ENCODE measurements around the gene DLG2. TPM values are rescaled to one million over a fixed set of nuclear protein-coding genes. Genes with fewer than 3 reads are reported as not detected.

DLG2 gene
- total and polyA plus RNA-seq, 7 donors, result 0.60 to 25.8 (median 9.7) TPM; not detected in 1

DNA sequence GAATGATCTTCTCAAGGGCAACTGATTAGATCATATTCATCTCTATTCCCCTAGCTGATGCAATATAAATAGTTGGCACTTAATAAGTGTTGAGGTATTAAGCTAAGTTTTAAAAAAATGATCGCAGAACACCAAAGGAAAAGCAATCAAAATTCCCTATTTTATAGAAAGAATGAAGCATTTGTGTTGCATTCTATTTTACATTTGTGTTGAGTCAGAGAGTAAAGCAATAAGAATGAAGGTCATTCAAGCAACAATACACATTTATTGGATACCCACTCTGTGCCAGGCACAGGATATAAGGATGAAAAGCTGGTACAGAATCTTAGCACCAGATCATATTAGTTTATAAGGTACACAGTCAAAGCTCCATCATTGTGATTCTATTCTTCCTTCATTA, 1654.6 kb downstream of the DLG2 start:
- intact Hi-C loops (cut with DNase I), result no loop called here
- Histone ChIP-seq H3K4me3 (no peak overlapping the region), H3K27me3 (no peaks in the 10 kb centered on the region), H3K4me1 (no peaks in the 10 kb centered on the region), H3K36me3 (no peaks in the 10 kb centered on the region), H3K9me3 (no peaks in the 10 kb centered on the region), H3K27ac (no peak overlapping the region)
- WGBS, 2 donors, result 80 to 95% methylated on average over 1 of the region's 1 CpG
- TF ChIP-seq POLR2AphosphoS5 (IDR thresholded peaks at IDR 0.05) (no peak), POLR2A (IDR thresholded peaks at IDR 0.05) (no peak), EP300 (IDR thresholded peaks at IDR 0.05) (no peak)
- TF ChIP-seq, protein P1, sequence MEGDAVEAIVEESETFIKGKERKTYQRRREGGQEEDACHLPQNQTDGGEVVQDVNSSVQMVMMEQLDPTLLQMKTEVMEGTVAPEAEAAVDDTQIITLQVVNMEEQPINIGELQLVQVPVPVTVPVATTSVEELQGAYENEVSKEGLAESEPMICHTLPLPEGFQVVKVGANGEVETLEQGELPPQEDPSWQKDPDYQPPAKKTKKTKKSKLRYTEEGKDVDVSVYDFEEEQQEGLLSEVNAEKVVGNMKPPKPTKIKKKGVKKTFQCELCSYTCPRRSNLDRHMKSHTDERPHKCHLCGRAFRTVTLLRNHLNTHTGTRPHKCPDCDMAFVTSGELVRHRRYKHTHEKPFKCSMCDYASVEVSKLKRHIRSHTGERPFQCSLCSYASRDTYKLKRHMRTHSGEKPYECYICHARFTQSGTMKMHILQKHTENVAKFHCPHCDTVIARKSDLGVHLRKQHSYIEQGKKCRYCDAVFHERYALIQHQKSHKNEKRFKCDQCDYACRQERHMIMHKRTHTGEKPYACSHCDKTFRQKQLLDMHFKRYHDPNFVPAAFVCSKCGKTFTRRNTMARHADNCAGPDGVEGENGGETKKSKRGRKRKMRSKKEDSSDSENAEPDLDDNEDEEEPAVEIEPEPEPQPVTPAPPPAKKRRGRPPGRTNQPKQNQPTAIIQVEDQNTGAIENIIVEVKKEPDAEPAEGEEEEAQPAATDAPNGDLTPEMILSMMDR (IDR thresholded peaks at IDR 0.05), result no peak
- DNase-seq, result no peak

GRCh38 chr11:83971063-83971462, 1656.1 kb downstream of the DLG2 start:
- intact Hi-C loops (cut with DNase I), result no loop called here
- Histone ChIP-seq H3K9me3 (no peaks in the 10 kb centered on the region), H3K36me3 (no peaks in the 10 kb centered on the region), H3K27me3 (no peaks in the 10 kb centered on the region), H3K27ac (no peak overlapping the region), H3K4me3 (no peak overlapping the region), H3K4me1 (no peaks in the 10 kb centered on the region)
- TF ChIP-seq, protein P1 (IDR thresholded peaks at IDR 0.05), result no peak
- TF ChIP-seq POLR2A (IDR thresholded peaks at IDR 0.05) (no peak), POLR2AphosphoS5 (IDR thresholded peaks at IDR 0.05) (no peak)
- WGBS, 2 donors, result 51 to 57% methylated on average over 1 of the region's 1 CpG
- DNase-seq, result no peak

DNA sequence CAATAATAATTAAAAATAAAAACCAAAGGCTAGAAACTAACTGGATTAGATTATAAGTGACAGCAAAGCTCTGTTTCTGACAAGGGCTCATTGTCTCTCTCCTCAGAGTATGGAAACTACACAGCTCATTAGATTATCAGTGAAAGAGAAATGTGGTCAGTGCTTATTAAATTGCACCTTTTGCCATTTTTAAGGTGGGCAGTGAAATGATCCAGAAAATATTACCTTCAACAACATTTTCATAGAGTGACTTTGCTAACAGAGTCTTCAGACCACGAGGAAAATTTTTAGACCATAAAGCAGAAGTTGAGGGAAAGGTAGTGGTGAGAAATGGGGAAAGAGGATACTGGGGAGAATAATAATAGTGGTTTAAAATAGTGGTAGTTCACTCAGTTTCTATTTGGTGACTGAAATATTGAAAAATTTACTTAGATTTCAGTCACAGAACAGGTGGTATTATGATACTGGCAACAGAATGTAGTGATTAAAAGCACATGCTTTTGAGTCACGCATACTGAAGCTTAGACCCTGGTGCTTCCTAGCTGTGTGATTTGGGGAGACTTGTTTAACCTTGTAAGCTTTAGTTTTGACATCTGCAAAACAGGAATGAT, 1657.0 kb downstream of the DLG2 start:
- H3K4me3 ChIP-seq, result no peak overlapping the region
- no peak overlapping the region for H3K27ac ChIP-seq
- no peaks in the 10 kb centered on the region for H3K9me3 ChIP-seq
- no peaks in the 10 kb centered on the region for H3K4me1 ChIP-seq
- no peaks in the 10 kb centered on the region for H3K27me3 ChIP-seq
- no peaks in the 10 kb centered on the region for H3K36me3 ChIP-seq
- intact Hi-C loops (cut with DNase I), result no loop called here
- DNase-seq, result no peak
- 57 to 63% methylated on average over 2 of the region's 2 CpGs for WGBS, 2 donors
- TF ChIP-seq POLR2AphosphoS5 (IDR thresholded peaks at IDR 0.05) (no peak), EP300 (IDR thresholded peaks at IDR 0.05) (no peak), POLR2A (IDR thresholded peaks at IDR 0.05) (no peak)
- TF ChIP-seq, protein P1 (IDR thresholded peaks at IDR 0.05), result no peak

GRCh38 chr11:83957038-83957900, 1669.9 kb downstream of the DLG2 start:
- Histone ChIP-seq H3K4me1 (no peaks in the 10 kb centered on the region), H3K27ac (no peak overlapping the region), H3K36me3 (no peaks in the 10 kb centered on the region), H3K27me3 (no peaks in the 10 kb centered on the region), H3K9me3 (no peaks in the 10 kb centered on the region), H3K4me3 (no peak overlapping the region)
- 7 to 29% methylated on average over 2 of the region's 2 CpGs for WGBS, 2 donors
- intact Hi-C loops (cut with DNase I), result no loop called here
- no peak for DNase-seq
- TF ChIP-seq, protein P1 (IDR thresholded peaks at IDR 0.05), result no peak
- TF ChIP-seq POLR2AphosphoS5 (IDR thresholded peaks at IDR 0.05), result no peak
- no peak for TF ChIP-seq EP300 (IDR thresholded peaks at IDR 0.05)
- no peak for TF ChIP-seq POLR2A (IDR thresholded peaks at IDR 0.05)

Data from sigmoid colon (tissue), 7 donors.